LNCaP clone FGC (cell line): Measurements from ENCODE around the gene HOXC4.

Source experiments
- DNase-seq: peaks from one replicate; pipeline ENCODE4 v3.0.0-alpha.2; 2011; ENCODE audit warnings: low read depth
- H3K4me3 ChIP-seq: 2 replicates; pipeline ENCODE4 v1.5.1; 2011; ENCODE audit warnings: mild to moderate bottlenecking, low read depth, low read length, control low read depth
- CTCF ChIP-seq: IDR thresholded peaks from 2 replicates; pipeline ENCODE4 v1.5.1; 2012; ENCODE audit warnings: mild to moderate bottlenecking; ENCODE audit not compliant: control insufficient read depth, insufficient read depth; ENCODE audit errors: extremely low read depth

Gene HOXC4

GRCh38 chr12:54051026-54051842, 2.4 kb upstream of the HOXC4 start:
- no peak overlapping the region for H3K4me3 ChIP-seq
- no peak for DNase-seq
- no peak for TF ChIP-seq CTCF

- no peak for DNase-seq
- TF ChIP-seq CTCF: no peak
- H3K4me3 ChIP-seq: peak overlapping the region; percentile 10; the same call in 1 of the 2 replicates
These were observed 1.7 kb upstream of the HOXC4 start for GRCh38 chr12:54051874-54052437.

- peak overlapping the region; percentile 10; the same call in 1 of the 2 replicates for H3K4me3 ChIP-seq
- peak; percentile 11; the same call in 1 of the 2 replicates for TF ChIP-seq CTCF
- DNase-seq: no peak
These were observed 1.1 kb upstream of the HOXC4 start for GRCh38 chr12:54052438-54053002.

- TF ChIP-seq CTCF: no peak
- no peak overlapping the region for H3K4me3 ChIP-seq
- no peak for DNase-seq
These were observed 458 bp upstream of the HOXC4 start for GRCh38 chr12:54053003-54053750.

DNA sequence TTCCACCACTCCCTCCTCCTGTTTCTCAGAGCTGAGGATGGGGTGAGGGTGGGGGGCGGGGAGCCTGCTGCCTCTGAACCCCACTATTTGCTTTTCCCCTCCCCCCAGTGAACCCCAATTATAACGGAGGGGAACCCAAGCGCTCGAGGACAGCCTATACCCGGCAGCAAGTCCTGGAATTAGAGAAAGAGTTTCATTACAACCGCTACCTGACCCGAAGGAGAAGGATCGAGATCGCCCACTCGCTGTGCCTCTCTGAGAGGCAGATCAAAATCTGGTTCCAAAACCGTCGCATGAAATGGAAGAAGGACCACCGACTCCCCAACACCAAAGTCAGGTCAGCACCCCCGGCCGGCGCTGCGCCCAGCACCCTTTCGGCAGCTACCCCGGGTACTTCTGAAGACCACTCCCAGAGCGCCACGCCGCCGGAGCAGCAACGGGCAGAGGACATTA, 1.1 kb downstream of the HOXC4 start:
- H3K4me3 ChIP-seq: no peak overlapping the region
- no peak for DNase-seq
- TF ChIP-seq CTCF: no peak

DNA sequence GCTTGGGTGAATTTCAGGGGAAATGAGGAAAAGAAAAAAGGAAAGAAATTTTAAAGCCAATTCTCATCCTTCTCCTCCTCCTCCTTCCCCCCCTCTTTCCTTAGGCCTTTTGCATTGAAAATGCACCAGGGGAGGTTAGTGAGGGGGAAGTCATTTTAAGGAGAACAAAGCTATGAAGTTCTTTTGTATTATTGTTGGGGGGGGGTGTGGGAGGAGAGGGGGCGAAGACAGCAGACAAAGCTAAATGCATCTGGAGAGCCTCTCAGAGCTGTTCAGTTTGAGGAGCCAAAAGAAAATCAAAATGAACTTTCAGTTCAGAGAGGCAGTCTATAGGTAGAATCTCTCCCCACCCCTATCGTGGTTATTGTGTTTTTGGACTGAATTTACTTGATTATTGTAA, 1.9 kb downstream of the HOXC4 start:
- no peak for DNase-seq
- no peak for TF ChIP-seq CTCF
- no peak overlapping the region for H3K4me3 ChIP-seq
